H9 (cell line): ENCODE measurements around the gene LRRC15. TPM values are rescaled to one million over a fixed set of nuclear protein-coding genes. Genes with fewer than 3 reads are reported as not detected.

Experiments
- DNase-seq: peaks from one replicate; pipeline ENCODE4 v3.0.0-alpha.2; 2017
- H2AFZ ChIP-seq: one replicate; pipeline ENCODE4 v1.6.1; 2013; ENCODE audit warnings: mild to moderate bottlenecking, low read length, control low read depth, moderate library complexity
- H2AK5ac ChIP-seq: 2 replicates; pipeline ENCODE4 v1.6.1; 2013; ENCODE audit warnings: low read length, control low read depth, mixed read lengths; ENCODE audit not compliant: insufficient read length
- H2BK120ac ChIP-seq: one replicate; pipeline ENCODE4 v1.6.1; 2013; ENCODE audit warnings: low read depth, mild to moderate bottlenecking, low read length, control low read depth, inconsistent platforms; ENCODE audit not compliant: poor library complexity, severe bottlenecking
- H2BK12ac ChIP-seq: 2 replicates; pipeline ENCODE4 v1.6.1; 2013; ENCODE audit warnings: low read length, control low read depth, mixed read lengths, low read depth; ENCODE audit not compliant: insufficient read length
- H2BK15ac ChIP-seq: 2 replicates; pipeline ENCODE4 v1.6.1; 2013; ENCODE audit warnings: low read depth, low read length, control low read depth
- H2BK20ac ChIP-seq: one replicate; pipeline ENCODE4 v1.6.1; 2013; ENCODE audit warnings: low read depth, mild to moderate bottlenecking, low read length, control low read depth, inconsistent platforms; ENCODE audit not compliant: poor library complexity, severe bottlenecking
- H2BK5ac ChIP-seq: 2 replicates; pipeline ENCODE4 v1.6.1; 2013; ENCODE audit warnings: low read length, control low read depth, mixed read lengths; ENCODE audit not compliant: insufficient read length
- H3K14ac ChIP-seq: 2 replicates; pipeline ENCODE4 v1.6.1; 2013; ENCODE audit warnings: low read length, control low read depth; ENCODE audit not compliant: insufficient read depth
- H3K18ac ChIP-seq: 2 replicates; pipeline ENCODE4 v1.6.1; 2013; ENCODE audit warnings: low read depth, mild to moderate bottlenecking, mixed read lengths, low read length, control low read depth; ENCODE audit not compliant: insufficient read length
- H3K23ac ChIP-seq: 2 replicates; pipeline ENCODE4 v1.6.1; 2013; ENCODE audit warnings: low read length, control low read depth, mixed read lengths, low read depth; ENCODE audit not compliant: insufficient read length
- H3K23me2 ChIP-seq: 2 replicates; pipeline ENCODE4 v1.6.1; 2013; ENCODE audit warnings: low read depth, mild to moderate bottlenecking, mixed read lengths, low read length, control low read depth; ENCODE audit not compliant: insufficient read length, poor library complexity, severe bottlenecking
- H3K27ac ChIP-seq: 2 replicates; pipeline ENCODE4 v1.5.1; 2013; ENCODE audit warnings: low read length, control low read depth, mixed read lengths, low read depth; ENCODE audit not compliant: insufficient read length
- H3K27me3 ChIP-seq: 2 replicates; pipeline ENCODE4 v1.6.1; 2013; ENCODE audit warnings: low read length, control low read depth, inconsistent platforms; ENCODE audit not compliant: insufficient read depth
- H3K4ac ChIP-seq: 2 replicates; pipeline ENCODE4 v1.6.1; 2013; ENCODE audit warnings: low read depth, mild to moderate bottlenecking, control low read depth, inconsistent platforms, low read length, moderate library complexity
- H3K4me1 ChIP-seq: 2 replicates; pipeline ENCODE4 v1.6.1; 2013; ENCODE audit warnings: low read length, control low read depth, inconsistent platforms; ENCODE audit not compliant: insufficient read depth
- H3K4me2 ChIP-seq: 2 replicates; pipeline ENCODE4 v1.6.1; 2013; ENCODE audit warnings: low read length, control low read depth, mixed read lengths; ENCODE audit not compliant: insufficient read length, insufficient read depth
- H3K56ac ChIP-seq: 2 replicates; pipeline ENCODE4 v1.6.1; 2013; ENCODE audit warnings: low read depth, mild to moderate bottlenecking, mixed read lengths, low read length, control low read depth; ENCODE audit not compliant: insufficient read length
- H3K79me1 ChIP-seq: 2 replicates; pipeline ENCODE4 v1.6.1; 2013; ENCODE audit warnings: low read depth, mild to moderate bottlenecking, moderate library complexity, low read length, control low read depth, inconsistent platforms; ENCODE audit not compliant: insufficient read depth, poor library complexity, severe bottlenecking
- H3K79me2 ChIP-seq: 2 replicates; pipeline ENCODE4 v1.6.1; 2013; ENCODE audit warnings: low read length, control low read depth, inconsistent platforms; ENCODE audit not compliant: insufficient read depth
- H3K9ac ChIP-seq: 2 replicates; pipeline ENCODE4 v1.6.1; 2013; ENCODE audit warnings: low read length, control low read depth, mixed read lengths; ENCODE audit not compliant: insufficient read length; ENCODE audit errors: extremely low read depth
- H3K9me3 ChIP-seq: one replicate; pipeline ENCODE4 v1.6.1; 2013; ENCODE audit warnings: low read depth, low read length, inconsistent platforms; ENCODE audit not compliant: control insufficient read depth
- H3T11ph ChIP-seq: one replicate; pipeline ENCODE4 v1.6.1; 2013; ENCODE audit warnings: mild to moderate bottlenecking, low read length, control low read depth, inconsistent platforms
- H4K20me1 ChIP-seq: one replicate; pipeline ENCODE4 v1.6.1; 2013; ENCODE audit not compliant: control insufficient read depth, insufficient read length, insufficient read depth
- H4K5ac ChIP-seq: 2 replicates; pipeline ENCODE4 v1.6.1; 2013; ENCODE audit warnings: low read depth, mild to moderate bottlenecking, mixed read lengths, low read length, control low read depth; ENCODE audit not compliant: insufficient read length
- H4K8ac ChIP-seq: replicated peaks from 2 replicates; pipeline ENCODE4 v1.6.1; 2013; ENCODE audit warnings: low read length, control low read depth, mixed read lengths, low read depth; ENCODE audit not compliant: insufficient read length
- H4K91ac ChIP-seq: 2 replicates; pipeline ENCODE4 v1.6.1; 2013; ENCODE audit warnings: low read depth, mild to moderate bottlenecking, moderate library complexity, mixed read lengths, low read length, control low read depth; ENCODE audit not compliant: insufficient read length
- H3K27ac Mint-ChIP-seq, 3 experiments: 2 replicates in 2 of 3; 3 replicates in 1 of 3; pipeline ENCODE4 v1.8.0; 2020 to 2021; ENCODE audit warnings: mixed read lengths in 3 of 3, mild to moderate bottlenecking in 1 of 3, moderate library complexity in 1 of 3
- H3K27me3 Mint-ChIP-seq: 2 replicates; pipeline ENCODE4 v1.8.0; 2021; ENCODE audit warnings: low read depth, mild to moderate bottlenecking, moderate library complexity, mixed read lengths
- H3K36me3 Mint-ChIP-seq, 3 experiments: 2 replicates in 2 of 3; 3 replicates in 1 of 3; pipeline ENCODE4 v1.8.0; 2020 to 2021; ENCODE audit warnings: low read depth in 3 of 3, mixed read lengths in 3 of 3; ENCODE audit not compliant: insufficient read depth in 1 of 3
- H3K4me1 Mint-ChIP-seq, 2 experiments: 2 replicates each; pipeline ENCODE4 v1.8.0; 2020; ENCODE audit warnings: mixed read lengths in 2 of 2
- H3K4me3 Mint-ChIP-seq, 2 experiments: 2 replicates in 1 of 2; 3 replicates in 1 of 2; pipeline ENCODE4 v1.8.0; 2020 to 2021; ENCODE audit warnings: mild to moderate bottlenecking in 2 of 2, mixed read lengths in 2 of 2, moderate library complexity in 1 of 2
- H3K9me3 Mint-ChIP-seq, 2 experiments: 2 replicates in 1 of 2; 3 replicates in 1 of 2; pipeline ENCODE4 v1.8.0; 2020; ENCODE audit warnings: mild to moderate bottlenecking in 2 of 2, mixed read lengths in 2 of 2, moderate library complexity in 1 of 2
- CTCF ChIP-seq: fragments of 200-600 bp; sonication (generic); conservative IDR thresholded peaks from 3 replicates; pipeline ENCODE4 v1.8.0; 2021; ENCODE audit warnings: antibody characterized with exemption, mild to moderate bottlenecking
- WGBS: extraction: QIAGEN DNeasy Blood & Tissue Kit; methylation state at CpG from one replicate; pipeline ENCODE4 v1.1.7; 2013; ENCODE audit warnings: missing lambda C conversion rate, low lambda C conversion rate, mixed read lengths; ENCODE audit not compliant: insufficient read length; ENCODE audit errors: extremely low coverage; 5-methylcytosine and 5-hydroxymethylcytosine counted together
- total RNA-seq: library from RNA; stranded (reverse); gene quantifications from 2 replicates; pipeline ENCODE4 v1.2.1, GENCODE V29; 2021

LRRC15 gene
- total RNA-seq, 1 experiment from 2014 or later: 0.07 TPM

- Histone ChIP-seq H3K79me2 (no peaks in the 10 kb centered on the region), H3K9me3 (no peaks in the 10 kb centered on the region), H2BK120ac (no peak overlapping the region), H2BK20ac (no peak overlapping the region), H2AFZ (no peak overlapping the region), H3K56ac (no peak overlapping the region), H3K79me1 (no peaks in the 10 kb centered on the region), H3K18ac (no peak overlapping the region), H3K9ac (no peak overlapping the region), H3K4me2 (no peak overlapping the region), H3T11ph (no peak overlapping the region), H3K27ac (no peak overlapping the region), H4K20me1 (no peaks in the 10 kb centered on the region), H2BK5ac (no peak overlapping the region), H3K14ac (no peak overlapping the region), H2AK5ac (no peak overlapping the region), H3K23me2 (peaks cover 5% of the 10 kb centered on the region), H3K27me3 (peaks cover 2% of the 10 kb centered on the region; the same call in 1 of the 2 replicates), H3K23ac (no peak overlapping the region), H3K4ac (no peak overlapping the region), H4K91ac (no peak overlapping the region), H4K8ac (no peak overlapping the region), H2BK12ac (no peak overlapping the region), H2BK15ac (no peak overlapping the region), H3K4me1 (peaks cover 4% of the 10 kb centered on the region), H4K5ac (no peak overlapping the region)
- Mint-ChIP-seq H3K4me1 (peaks cover 35 to 44% of the 10 kb centered on the region in 2 experiments), H3K27ac (no peak overlapping the region), H3K36me3 (no peaks in the 10 kb centered on the region), H3K27me3 (peaks cover 43% of the 10 kb centered on the region), H3K9me3 (no peaks in the 10 kb centered on the region; a peak in 1 of 5 replicates), H3K4me3 (no peak overlapping the region)
- WGBS: no CpG with 5 or more reads among the region's 13 CpGs
- TF ChIP-seq CTCF: no peak
- DNase-seq: no peak
Measured at GRCh38 chr3:194337965-194338753, 31.4 kb downstream of the LRRC15 start.
